A673 (cell line): ENCODE data around the gene OR10G2. TPM values are rescaled to one million over a fixed set of nuclear protein-coding genes. Genes with fewer than 3 reads are reported as not detected.
"Not testable (repeated sequence)": the region's sequence is repeated elsewhere in the genome, so short reads cannot be mapped to it uniquely, and the experiment has no call there.

Source experiments
- BruUV-seq: library from RNA; stranded (reverse); fragments of 400-500 nt; replicated peaks from 2 replicates; lab custom pipeline; 2021; lab: Mats Ljungman, UMichigan
- CTCF ChIA-PET: fragments of 300-600 bp; sonication (Branson Sonifier 250); formaldehyde crosslinking; loops from one replicate; lab custom pipeline; 2022; ENCODE audit warnings: antibody characterized with exemption; lab: Charles Lee
- POLR2A ChIA-PET: fragments of 300-600 bp; sonication (Branson Sonifier 250); formaldehyde crosslinking; loops from one replicate; lab custom pipeline; 2022; ENCODE audit warnings: antibody characterized with exemption; ENCODE audit not compliant: low non-redundant PET; lab: Charles Lee
- DNase-seq: peaks from one replicate; pipeline ENCODE4 v3.0.0-alpha.2; 2015; ENCODE audit warnings: low spot score
- H3K27ac ChIP-seq: fragments of 200-600 bp; sonication (generic); 2 replicates; pipeline ENCODE4 v1.5.1; 2016; ENCODE audit warnings: mixed run types, low read depth, mild to moderate bottlenecking, mixed read lengths, antibody characterized with exemption, low read length; ENCODE audit not compliant: poor library complexity, severe bottlenecking
- H3K27me3 ChIP-seq: fragments of 200-600 bp; sonication (generic); replicated peaks from 2 replicates; pipeline ENCODE4 v1.6.1; 2017; ENCODE audit warnings: mixed run types, low read depth, mild to moderate bottlenecking, mixed read lengths, antibody characterized with exemption, low read length; ENCODE audit not compliant: insufficient read depth, poor library complexity
- H3K36me3 ChIP-seq: fragments of 200-600 bp; sonication (generic); 2 replicates; pipeline ENCODE4 v1.6.1; 2016; ENCODE audit warnings: mixed run types, mild to moderate bottlenecking, mixed read lengths, antibody characterized with exemption, low read length; ENCODE audit not compliant: insufficient read depth, poor library complexity, severe bottlenecking
- H3K4me1 ChIP-seq: fragments of 200-600 bp; sonication (generic); 2 replicates; pipeline ENCODE4 v1.6.1; 2017; ENCODE audit warnings: mixed run types, mild to moderate bottlenecking, mixed read lengths, antibody characterized with exemption, low read length; ENCODE audit not compliant: insufficient read depth, poor library complexity, severe bottlenecking
- H3K4me3 ChIP-seq: fragments of 200-600 bp; sonication (generic); 2 replicates; pipeline ENCODE4 v1.5.1; 2016; ENCODE audit warnings: low read depth, mixed run types, mild to moderate bottlenecking, mixed read lengths, low read length; ENCODE audit not compliant: poor library complexity, severe bottlenecking
- H3K9me3 ChIP-seq: fragments of 200-600 bp; sonication (generic); 2 replicates; pipeline ENCODE4 v1.6.1; 2016; ENCODE audit warnings: mixed run types, low read depth, mild to moderate bottlenecking, mixed read lengths, antibody characterized with exemption, low read length; ENCODE audit not compliant: poor library complexity, severe bottlenecking
- CTCF ChIP-seq: fragments of 300-800, 200-600 bp; sonication (generic); conservative IDR thresholded peaks from 2 replicates; pipeline ENCODE4 v1.5.1; 2017; ENCODE audit warnings: low read depth, mild to moderate bottlenecking, antibody characterized with exemption, low read length, moderate library complexity, mixed read lengths
- EZH2 ChIP-seq: fragments of 200-600 bp; sonication (generic); IDR thresholded peaks from 2 replicates; pipeline ENCODE4 v1.6.1; 2017; ENCODE audit warnings: borderline replicate concordance, low read depth, mild to moderate bottlenecking, mixed read lengths, antibody characterized with exemption, low read length; ENCODE audit not compliant: poor library complexity, severe bottlenecking
- intact Hi-C: fragments of 100-400 bp; cut with micrococcal nuclease; formaldehyde crosslinking; loops from one replicate; pipeline ENCODE4 v1.10.0; 2022; ENCODE audit not compliant: unreplicated experiment
- total RNA-seq: library from RNA; stranded (reverse); gene quantifications from 2 replicates; pipeline ENCODE4 v1.2.3, GENCODE V29; 2021

The OR10G2 gene
- total RNA-seq, 1 experiment from 2014 or later = 0.26 TPM

GRCh38 chr14:21614240-21614639 lies 20.5 kb downstream of the OR10G2 start:
- CTCF ChIA-PET = no interaction called here
- intact Hi-C loops = no loop called here
- no TSS peak for BruUV-seq
- Histone ChIP-seq H3K4me1 (no peaks in the 10 kb centered on the region), H3K27ac (no peak overlapping the region), H3K36me3 (no peaks in the 10 kb centered on the region), H3K9me3 (no peaks in the 10 kb centered on the region), H3K27me3 (no peaks in the 10 kb centered on the region), H3K4me3 (no peak overlapping the region)
- no peak for DNase-seq
- POLR2A ChIA-PET = no interaction called here
- TF ChIP-seq CTCF = no peak
- TF ChIP-seq EZH2 = no peak

GRCh38 chr14:21612324-21612723 lies 22.4 kb downstream of the OR10G2 start:
- Histone ChIP-seq H3K9me3 (no peaks in the 10 kb centered on the region), H3K4me1 (no peaks in the 10 kb centered on the region), H3K27ac (no peak overlapping the region), H3K27me3 (no peaks in the 10 kb centered on the region), H3K36me3 (no peaks in the 10 kb centered on the region), H3K4me3 (no peak overlapping the region)
- ChIA-PET POLR2A (no interaction called here), CTCF (no interaction called here)
- TF ChIP-seq CTCF (no peak), EZH2 (no peak)
- peak; percentile 22 for DNase-seq
- no TSS peak for BruUV-seq
- intact Hi-C loops = no loop called here

GRCh38 chr14:21602181-21602580 lies 32.6 kb downstream of the OR10G2 start:
- H3K9me3 ChIP-seq, H3K4me3 ChIP-seq, H3K27ac ChIP-seq, CTCF ChIA-PET, DNase-seq, POLR2A ChIA-PET, H3K4me1 ChIP-seq, BruUV-seq, intact Hi-C loops, H3K36me3 ChIP-seq, H3K27me3 ChIP-seq: not testable (repeated sequence)

- intact Hi-C loops = no loop called here
- Histone ChIP-seq H3K27me3 (no peaks in the 10 kb centered on the region), H3K36me3 (no peaks in the 10 kb centered on the region), H3K9me3 (peaks cover 6% of the 10 kb centered on the region), H3K4me1 (no peaks in the 10 kb centered on the region), H3K27ac (no peak overlapping the region), H3K4me3 (no peak overlapping the region)
- TF ChIP-seq EZH2 (no peak), CTCF (no peak)
- no peak for DNase-seq
- ChIA-PET CTCF (no interaction called here), POLR2A (no interaction called here)
- BruUV-seq = no TSS peak
Observed at GRCh38 chr14:21589317-21589716, 45.4 kb downstream of the OR10G2 start.

Other genes with a start within 250 kb of the OR10G2 start
- gene CHD8, start 178.8 kb downstream of the OR10G2 start, total RNA-seq = 122 and 128 TPM in 2 replicates
- 31.9 and 37.1 TPM in 2 replicates for gene RAB2B, start 158.0 kb downstream of the OR10G2 start, total RNA-seq
- gene TOX4, start 157.7 kb downstream of the OR10G2 start, total RNA-seq = 84.7 and 86.8 TPM in 2 replicates
- gene METTL3, start 123.6 kb downstream of the OR10G2 start, total RNA-seq = 93.0 and 96.3 TPM in 2 replicates
- 149 and 157 TPM in 2 replicates for gene SALL2, start 108.6 kb downstream of the OR10G2 start, total RNA-seq
- not detected in 2 replicates for gene OR10G3, start 54.9 kb downstream of the OR10G2 start, total RNA-seq
- gene OR4E2, start 18.9 kb upstream of the OR10G2 start, total RNA-seq = 10.8 and 11.8 TPM in 2 replicates
- not detected in 2 replicates for gene OR4E1, start 38.9 kb upstream of the OR10G2 start, total RNA-seq